Ascending aorta (tissue), 2 donors: ENCODE results near the gene PPP1R1B. TPM values are rescaled to one million over a fixed set of nuclear protein-coding genes. Genes with fewer than 3 reads are reported as not detected.

Experiments used
- DNase-seq, 2 donors: peaks; one replicate each; pipeline ENCODE4 v3.0.0-alpha.2; 2019; ENCODE audit warnings: low spot score in 2 of 2
- H3K27ac ChIP-seq, 2 donors: fragments of 200-600 bp; sonication (generic); one replicate each; pipeline ENCODE4 v1.5.1; 2016 to 2017; ENCODE audit warnings: mild to moderate bottlenecking in 1 of 2
- H3K27me3 ChIP-seq: fragments of 200-600 bp; sonication (generic); one replicate; pipeline ENCODE4 v1.5.1; 2017
- H3K36me3 ChIP-seq, 2 donors: fragments of 200-600 bp; sonication (generic); one replicate each; pipeline ENCODE4 v1.5.1; 2016
- H3K4me1 ChIP-seq, 2 donors: fragments of 200-600 bp; sonication (generic); one replicate each; pipeline ENCODE4 v1.5.1; 2016 to 2017; ENCODE audit warnings: mild to moderate bottlenecking in 1 of 2
- H3K4me3 ChIP-seq, 2 donors: fragments of 200-600 bp; sonication (generic); one replicate each; pipeline ENCODE4 v1.5.1; 2016 to 2017; ENCODE audit warnings: mild to moderate bottlenecking in 1 of 2
- H3K9me3 ChIP-seq, 2 donors: fragments of 200-600 bp; sonication (generic); one replicate each; pipeline ENCODE4 v1.5.1; 2016
- intact Hi-C: fragments of 100-400 bp; cut with DNase I; formaldehyde crosslinking; loops from one replicate; pipeline ENCODE4 v1.15.1; 2023
- total RNA-seq: library from RNA; depleted of rRNA; stranded (reverse); fragments of >200 nt; gene quantifications from one replicate; pipeline ENCODE4 v1.1.0, GENCODE V29; 2016
- TF ChIP-seq, protein P1 (sequence below), 3 experiments: fragments of 200-600 bp in 2 of 3; fragments of 450-650 bp in 1 of 3; sonication (generic) in 2 of 3; IDR thresholded peaks; one replicate each; pipeline ENCODE4 v1.5.1; 2016 to 2019; ENCODE audit warnings: antibody characterized with exemption in 3 of 3, mild to moderate bottlenecking in 1 of 3, moderate library complexity in 1 of 3

The PPP1R1B gene
- total RNA-seq, 1 donor from 2014 or later: 2.4 TPM

DNA sequence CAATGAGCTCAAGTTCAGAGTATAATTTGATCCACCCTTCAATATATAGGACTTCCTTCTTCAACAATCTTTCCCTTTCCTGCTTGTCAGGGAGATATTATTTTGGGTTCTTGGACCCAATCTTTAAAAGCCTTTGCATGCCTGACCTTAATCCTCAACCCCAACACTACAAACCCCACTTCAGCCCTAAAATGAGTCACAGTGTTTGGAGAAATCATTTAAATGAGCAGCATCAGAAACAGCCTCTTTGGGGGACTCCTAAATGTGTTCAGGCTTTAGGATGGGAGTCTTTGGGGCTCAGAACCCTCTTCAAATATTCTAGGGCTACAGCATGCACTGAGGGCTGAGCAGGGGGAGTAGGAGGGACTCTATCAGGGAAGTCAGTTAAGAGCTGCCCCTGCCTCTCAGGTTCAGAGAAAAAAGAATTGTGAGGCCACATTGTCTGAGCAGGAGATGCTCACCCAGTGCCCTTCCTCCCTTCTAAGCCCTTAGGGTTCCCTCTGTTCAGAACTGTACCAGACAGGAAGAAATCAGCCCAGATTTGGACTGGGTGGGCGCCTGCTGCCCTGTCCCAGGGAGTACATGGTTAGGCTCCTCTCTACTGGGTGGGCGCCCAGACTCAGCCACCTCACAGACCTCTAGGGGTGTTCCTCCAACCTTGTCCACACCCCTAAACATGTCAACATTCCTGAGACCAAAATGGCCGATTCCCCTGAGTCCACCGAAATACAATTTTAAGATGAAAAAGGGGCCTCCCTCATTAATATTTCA is 24.0 kb upstream of the PPP1R1B start:
- TF ChIP-seq, protein P1, sequence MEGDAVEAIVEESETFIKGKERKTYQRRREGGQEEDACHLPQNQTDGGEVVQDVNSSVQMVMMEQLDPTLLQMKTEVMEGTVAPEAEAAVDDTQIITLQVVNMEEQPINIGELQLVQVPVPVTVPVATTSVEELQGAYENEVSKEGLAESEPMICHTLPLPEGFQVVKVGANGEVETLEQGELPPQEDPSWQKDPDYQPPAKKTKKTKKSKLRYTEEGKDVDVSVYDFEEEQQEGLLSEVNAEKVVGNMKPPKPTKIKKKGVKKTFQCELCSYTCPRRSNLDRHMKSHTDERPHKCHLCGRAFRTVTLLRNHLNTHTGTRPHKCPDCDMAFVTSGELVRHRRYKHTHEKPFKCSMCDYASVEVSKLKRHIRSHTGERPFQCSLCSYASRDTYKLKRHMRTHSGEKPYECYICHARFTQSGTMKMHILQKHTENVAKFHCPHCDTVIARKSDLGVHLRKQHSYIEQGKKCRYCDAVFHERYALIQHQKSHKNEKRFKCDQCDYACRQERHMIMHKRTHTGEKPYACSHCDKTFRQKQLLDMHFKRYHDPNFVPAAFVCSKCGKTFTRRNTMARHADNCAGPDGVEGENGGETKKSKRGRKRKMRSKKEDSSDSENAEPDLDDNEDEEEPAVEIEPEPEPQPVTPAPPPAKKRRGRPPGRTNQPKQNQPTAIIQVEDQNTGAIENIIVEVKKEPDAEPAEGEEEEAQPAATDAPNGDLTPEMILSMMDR (IDR thresholded peaks at IDR 0.05): no peak
- Histone ChIP-seq H3K36me3 (no peaks in the 10 kb centered on the region), H3K4me3 (no peak overlapping the region), H3K9me3 (no peaks in the 10 kb centered on the region), H3K27ac (no peak overlapping the region), H3K4me1 (peaks cover 25 to 28% of the 10 kb centered on the region in 2 donors), H3K27me3 (peaks cover 67% of the 10 kb centered on the region)
- intact Hi-C loops: no loop called here
- DNase-seq: no peak

DNA sequence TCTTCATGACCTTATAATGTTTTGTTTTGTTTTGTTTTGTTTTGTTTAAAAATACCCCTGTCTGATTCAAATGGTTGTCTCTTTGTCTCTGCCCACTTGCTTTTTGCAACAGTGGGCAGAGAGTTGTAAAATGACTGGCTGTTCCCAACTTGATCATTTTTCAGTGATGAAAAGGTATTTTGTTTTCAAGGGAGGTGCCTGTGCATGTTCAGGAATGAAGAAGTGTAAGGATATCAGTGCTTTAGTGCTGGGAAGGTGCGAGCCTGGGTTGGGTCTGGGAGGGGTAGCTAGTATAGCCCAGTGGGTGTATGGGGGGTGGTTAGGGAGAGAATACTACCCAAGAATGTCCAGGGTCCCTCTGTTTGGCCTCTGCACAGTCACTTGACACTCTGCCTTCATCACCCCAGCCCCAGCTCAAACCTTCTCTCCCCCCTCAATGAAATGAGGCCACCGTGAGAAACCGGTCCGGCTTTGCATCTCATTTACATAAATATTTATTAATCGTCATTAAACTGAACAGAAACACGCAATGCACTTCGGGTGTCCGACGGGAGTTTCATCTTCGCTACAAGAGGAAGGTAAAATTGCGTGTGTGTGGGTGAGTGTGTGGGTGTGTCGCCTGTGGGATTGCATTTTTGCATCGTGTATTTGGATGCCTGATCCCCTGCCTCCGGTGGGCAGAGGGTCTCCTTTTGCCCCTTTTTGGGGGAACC is 23.3 kb upstream of the PPP1R1B start:
- H3K4me3 ChIP-seq: no peak overlapping the region
- H3K27me3 ChIP-seq: peaks cover 67% of the 10 kb centered on the region
- intact Hi-C loops: no loop called here
- TF ChIP-seq, protein P1 (IDR thresholded peaks at IDR 0.05): no peak
- no peak for DNase-seq
- no peak overlapping the region for H3K27ac ChIP-seq
- peaks cover 25% of the 10 kb centered on the region in 2 donors for H3K4me1 ChIP-seq
- no peaks in the 10 kb centered on the region for H3K36me3 ChIP-seq
- no peaks in the 10 kb centered on the region for H3K9me3 ChIP-seq

DNA sequence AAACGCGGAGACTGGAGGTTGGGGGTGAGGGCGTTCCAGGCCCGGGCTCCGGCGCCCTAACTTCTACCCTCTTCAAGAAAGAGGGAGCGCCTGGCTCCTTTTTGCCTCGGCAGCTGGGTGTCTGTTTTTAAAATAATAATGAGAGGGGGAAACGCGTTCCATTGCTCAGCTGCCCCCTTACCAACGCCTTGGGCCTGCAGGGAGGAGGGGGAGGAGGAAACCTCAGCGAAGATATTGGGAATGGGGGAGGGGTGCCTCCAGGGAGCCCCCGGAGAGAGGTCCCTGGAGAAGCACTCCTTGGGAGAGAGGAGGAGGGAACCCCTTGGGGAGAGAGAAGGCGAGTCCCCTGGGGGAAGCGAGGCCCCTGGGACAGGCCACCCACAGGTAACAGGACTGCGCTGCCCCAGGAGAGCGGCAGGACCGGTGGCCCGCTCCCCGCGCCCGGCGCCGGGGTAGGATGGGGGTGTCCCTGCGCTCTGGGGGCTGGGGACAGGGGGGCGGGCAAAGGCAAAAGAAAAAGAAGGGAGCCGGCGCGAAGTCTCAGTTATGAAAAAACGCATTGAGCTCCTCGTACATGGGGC is 21.8 kb upstream of the PPP1R1B start:
- H3K9me3 ChIP-seq: no peaks in the 10 kb centered on the region
- H3K4me1 ChIP-seq: peaks cover 17 to 23% of the 10 kb centered on the region in 2 donors
- DNase-seq: no peak
- no peak overlapping the region for H3K27ac ChIP-seq
- peaks cover 57% of the 10 kb centered on the region for H3K27me3 ChIP-seq
- intact Hi-C loops: no loop called here
- H3K4me3 ChIP-seq: peak overlapping the region; percentile 19 to 54
- H3K36me3 ChIP-seq: no peaks in the 10 kb centered on the region
- TF ChIP-seq, protein P1 (IDR thresholded peaks at IDR 0.05): no peak

DNA sequence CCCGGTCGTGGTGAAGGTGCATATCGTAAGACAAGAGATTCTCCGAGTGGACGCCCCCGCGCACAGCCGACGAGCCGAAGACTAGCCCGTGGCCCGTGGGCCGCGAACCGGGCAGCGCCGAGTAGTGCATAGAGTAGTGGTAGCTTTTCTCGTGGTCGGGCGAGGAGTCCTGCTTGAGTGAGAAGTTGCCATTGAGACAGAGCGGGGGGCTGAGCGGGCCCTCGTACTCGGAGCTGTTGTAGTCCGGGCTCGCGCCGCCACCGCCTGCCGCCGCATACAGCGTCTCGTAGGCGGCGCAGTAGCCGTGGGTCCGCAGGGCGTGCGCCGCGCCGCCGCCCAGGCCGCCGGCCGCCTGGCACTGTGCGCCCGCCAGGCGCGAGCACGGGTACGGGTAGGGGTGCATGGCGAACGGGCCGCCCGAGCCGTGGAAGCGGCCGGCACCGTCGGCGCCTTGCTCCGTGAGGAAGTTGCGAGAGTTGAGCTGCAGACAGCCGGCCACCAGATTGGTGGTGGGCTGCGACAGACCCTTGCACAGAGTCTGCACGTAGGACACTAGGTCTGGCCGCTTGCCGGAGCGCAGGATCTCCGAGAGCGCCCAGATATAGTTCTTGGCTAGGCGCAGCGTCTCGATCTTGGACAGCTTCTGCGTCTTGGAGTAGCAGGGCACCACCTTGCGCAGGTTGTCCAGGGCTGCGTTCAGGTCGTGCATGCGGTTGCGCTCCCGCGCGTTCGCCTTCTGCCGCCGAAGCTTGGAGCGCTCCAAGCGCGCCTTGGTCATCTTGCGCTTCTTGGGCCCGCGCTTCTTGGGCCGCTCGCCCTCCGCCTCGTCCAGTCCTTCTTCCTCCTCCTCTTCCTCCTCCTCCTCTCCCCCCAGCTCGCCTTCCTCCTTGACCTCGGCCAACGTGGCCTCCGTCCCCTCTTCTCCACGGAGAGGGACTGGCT is 21.0 kb upstream of the PPP1R1B start:
- intact Hi-C loops: no loop called here
- TF ChIP-seq, protein P1 (IDR thresholded peaks at IDR 0.05): no peak
- Histone ChIP-seq H3K4me1 (peaks cover 17 to 23% of the 10 kb centered on the region in 2 donors), H3K27me3 (peaks cover 54% of the 10 kb centered on the region), H3K36me3 (no peaks in the 10 kb centered on the region), H3K4me3 (peak overlapping the region; percentile 37 to 54), H3K27ac (no peak overlapping the region), H3K9me3 (no peaks in the 10 kb centered on the region)
- DNase-seq: no peak

DNA sequence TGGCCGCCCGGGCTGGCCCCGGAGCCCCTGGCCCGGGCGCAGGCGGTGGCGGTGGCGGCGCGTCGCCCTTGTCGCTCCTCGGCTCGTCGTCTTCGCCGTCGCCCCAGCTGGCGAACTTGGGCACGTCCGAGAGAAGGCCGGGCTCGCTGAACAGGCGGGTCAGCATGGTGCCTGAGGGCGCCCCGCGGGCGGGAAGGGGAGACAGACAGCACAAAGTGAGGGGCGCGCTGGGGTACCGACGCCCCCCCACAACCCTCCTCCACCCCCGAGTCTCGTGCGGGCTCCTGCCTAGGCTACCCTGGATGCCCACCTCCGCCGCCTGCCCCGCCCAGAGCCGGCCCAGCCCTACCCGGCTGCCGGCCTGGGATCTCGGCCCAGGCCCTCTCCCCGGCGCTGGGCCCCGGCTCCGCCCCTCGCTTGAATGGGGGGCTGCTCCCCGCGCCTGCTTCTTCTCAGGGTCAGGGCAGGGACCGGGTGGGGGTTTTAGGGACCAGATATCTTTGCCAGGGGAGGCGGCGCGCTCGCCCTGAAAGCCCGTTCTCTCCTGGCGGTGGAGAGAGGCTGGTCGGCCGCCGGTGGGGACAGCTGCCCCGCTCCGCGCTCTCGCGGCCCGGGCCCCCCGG is 20.2 kb upstream of the PPP1R1B start:
- TF ChIP-seq, protein P1 (IDR thresholded peaks at IDR 0.05): no peak
- H3K36me3 ChIP-seq: no peaks in the 10 kb centered on the region
- peaks cover 17 to 23% of the 10 kb centered on the region in 2 donors for H3K4me1 ChIP-seq
- no peaks in the 10 kb centered on the region for H3K9me3 ChIP-seq
- no peak overlapping the region for H3K27ac ChIP-seq
- H3K4me3 ChIP-seq: peak overlapping the region; percentile 37 to 54
- intact Hi-C loops: no loop called here
- DNase-seq: no peak
- peaks cover 48% of the 10 kb centered on the region for H3K27me3 ChIP-seq
